DND-41 (cell line): ENCODE results near the gene LY6G6D.

ENCODE experiments used
- EZH2 ChIP-seq: IDR thresholded peaks from 3 replicates; pipeline ENCODE4 v1.6.1; 2012; ENCODE audit warnings: borderline replicate concordance, low read depth, mild to moderate bottlenecking, moderate library complexity, low read length, inconsistent platforms; ENCODE audit not compliant: severe bottlenecking
- TF ChIP-seq, protein P1 (sequence below): IDR thresholded peaks from 2 replicates; pipeline ENCODE4 v1.5.1; 2012; ENCODE audit warnings: borderline replicate concordance, low read length, moderate library complexity, mild to moderate bottlenecking; ENCODE audit not compliant: poor library complexity, severe bottlenecking; ENCODE audit errors: extremely low read depth

DNA sequence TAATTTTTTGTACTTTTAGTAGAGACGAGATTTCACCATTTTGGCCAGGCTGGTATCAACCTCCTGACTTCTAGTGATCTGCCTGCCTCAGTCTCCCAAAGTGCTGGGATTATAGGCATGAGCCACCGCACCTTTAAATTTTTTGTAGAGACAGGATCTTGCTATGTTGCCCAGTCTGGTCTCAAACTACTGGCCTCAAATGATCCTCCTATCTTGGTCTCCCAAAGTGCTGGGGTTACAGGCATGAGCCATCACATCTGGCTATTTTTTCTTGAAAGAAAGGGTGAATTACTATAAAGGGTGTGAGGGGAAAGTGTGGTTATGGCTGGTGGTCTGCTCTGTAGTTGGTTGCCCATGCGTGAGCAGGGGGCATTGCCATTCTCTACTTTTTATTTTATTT, 6.9 kb upstream of the LY6G6D start:
- TF ChIP-seq, protein P1, sequence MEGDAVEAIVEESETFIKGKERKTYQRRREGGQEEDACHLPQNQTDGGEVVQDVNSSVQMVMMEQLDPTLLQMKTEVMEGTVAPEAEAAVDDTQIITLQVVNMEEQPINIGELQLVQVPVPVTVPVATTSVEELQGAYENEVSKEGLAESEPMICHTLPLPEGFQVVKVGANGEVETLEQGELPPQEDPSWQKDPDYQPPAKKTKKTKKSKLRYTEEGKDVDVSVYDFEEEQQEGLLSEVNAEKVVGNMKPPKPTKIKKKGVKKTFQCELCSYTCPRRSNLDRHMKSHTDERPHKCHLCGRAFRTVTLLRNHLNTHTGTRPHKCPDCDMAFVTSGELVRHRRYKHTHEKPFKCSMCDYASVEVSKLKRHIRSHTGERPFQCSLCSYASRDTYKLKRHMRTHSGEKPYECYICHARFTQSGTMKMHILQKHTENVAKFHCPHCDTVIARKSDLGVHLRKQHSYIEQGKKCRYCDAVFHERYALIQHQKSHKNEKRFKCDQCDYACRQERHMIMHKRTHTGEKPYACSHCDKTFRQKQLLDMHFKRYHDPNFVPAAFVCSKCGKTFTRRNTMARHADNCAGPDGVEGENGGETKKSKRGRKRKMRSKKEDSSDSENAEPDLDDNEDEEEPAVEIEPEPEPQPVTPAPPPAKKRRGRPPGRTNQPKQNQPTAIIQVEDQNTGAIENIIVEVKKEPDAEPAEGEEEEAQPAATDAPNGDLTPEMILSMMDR: no peak
- no peak for TF ChIP-seq EZH2
